Activated T-helper 2 cell treated with anti-CD3 and anti-CD28 coated beads, Interferon-gamma antibody, Interleukin-2, Interleukin-4, amounts not matched to agents 10 μg/mL and 5 μg/mL and 100 μg/mL, durations not matched to agents 14 hours and 24 hours and 36 hours (primary cell): ENCODE measurements around the gene ABCC5. TPM values are rescaled to one million over a fixed set of nuclear protein-coding genes. Genes with fewer than 3 reads are reported as not detected.

Experiments used
- DNase-seq: peaks from one replicate; pipeline ENCODE4 v3.0.0; 2021; ENCODE audit warnings: low spot score
- H3K27ac Mint-ChIP-seq: one replicate; pipeline ENCODE4 v1.8.0; 2021; ENCODE audit warnings: mixed read lengths
- H3K27me3 Mint-ChIP-seq: one replicate; pipeline ENCODE4 v1.8.0; 2021; ENCODE audit warnings: low read depth, mixed read lengths
- H3K36me3 Mint-ChIP-seq: one replicate; pipeline ENCODE4 v1.8.0; 2021; ENCODE audit warnings: low read depth, mixed read lengths
- H3K4me1 Mint-ChIP-seq: one replicate; pipeline ENCODE4 v1.8.0; 2021; ENCODE audit warnings: low read depth, mixed read lengths
- H3K4me3 Mint-ChIP-seq: one replicate; pipeline ENCODE4 v1.8.0; 2021; ENCODE audit warnings: low read depth, mild to moderate bottlenecking, moderate library complexity, mixed read lengths
- H3K9me3 Mint-ChIP-seq: one replicate; pipeline ENCODE4 v1.8.0; 2021; ENCODE audit warnings: mixed read lengths
- intact Hi-C: fragments of 100-400 bp; cut with micrococcal nuclease; formaldehyde crosslinking; loops from one replicate; pipeline ENCODE4 v1.15.1; 2023
- total RNA-seq: library from RNA; stranded (reverse); gene quantifications from 2 replicates; pipeline ENCODE4 v1.2.3, GENCODE V29; 2022

ABCC5 gene
- total RNA-seq, 1 donor from 2014 or later, result 20.6 TPM

DNA sequence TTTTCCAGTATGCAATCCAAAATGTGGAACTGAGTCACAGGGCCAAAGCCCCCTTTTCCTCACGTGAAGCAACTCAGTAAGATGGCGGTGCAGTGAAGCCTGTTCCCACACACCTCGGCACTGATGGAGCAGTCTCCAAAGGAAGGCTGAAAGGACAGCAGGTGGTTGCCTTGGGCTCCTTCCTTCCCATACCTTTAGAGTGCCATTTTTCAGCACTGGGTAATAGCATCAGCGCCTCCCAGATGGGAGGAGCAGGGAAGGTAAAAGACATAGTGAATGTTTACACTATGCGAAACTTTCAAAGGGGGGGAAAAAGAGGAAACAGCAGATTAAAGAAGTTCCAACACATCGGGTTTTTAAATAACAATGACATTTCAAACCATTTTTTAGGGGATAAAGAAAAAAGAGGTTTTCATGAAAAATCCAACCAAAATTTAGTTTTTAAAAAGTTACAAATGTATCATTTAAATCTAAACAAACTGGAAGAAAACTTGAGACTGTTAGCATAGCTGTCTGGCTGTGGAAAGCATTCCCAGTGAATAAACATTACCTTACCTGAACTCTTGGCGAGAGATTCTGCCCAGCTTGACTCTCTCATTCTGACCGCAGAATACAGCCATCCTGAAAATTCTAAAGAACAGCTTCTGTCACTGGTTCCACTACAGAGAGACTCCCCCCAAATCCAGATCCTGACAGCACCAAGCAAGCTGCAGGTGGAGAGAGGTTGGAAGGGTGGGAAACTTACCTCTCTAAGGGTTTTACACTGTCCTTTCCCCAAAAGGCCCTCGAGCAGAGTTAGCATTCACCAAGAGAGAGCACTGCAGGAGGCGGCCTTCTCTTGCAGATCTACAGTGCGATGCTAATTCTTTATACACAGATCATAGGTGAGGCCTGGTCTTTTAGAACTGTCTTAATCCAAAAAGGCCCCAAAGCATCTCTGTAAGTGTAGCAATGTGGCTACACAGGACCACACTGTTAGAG is 32.6 kb downstream of the ABCC5 start:
- no peak for DNase-seq
- Mint-ChIP-seq H3K36me3 (peaks cover 10% of the 10 kb centered on the region), H3K27me3 (no peaks in the 10 kb centered on the region), H3K9me3 (no peaks in the 10 kb centered on the region), H3K27ac (no peak overlapping the region), H3K4me1 (peaks cover 15% of the 10 kb centered on the region), H3K4me3 (no peak overlapping the region)
- intact Hi-C loops, result no loop called here

DNA sequence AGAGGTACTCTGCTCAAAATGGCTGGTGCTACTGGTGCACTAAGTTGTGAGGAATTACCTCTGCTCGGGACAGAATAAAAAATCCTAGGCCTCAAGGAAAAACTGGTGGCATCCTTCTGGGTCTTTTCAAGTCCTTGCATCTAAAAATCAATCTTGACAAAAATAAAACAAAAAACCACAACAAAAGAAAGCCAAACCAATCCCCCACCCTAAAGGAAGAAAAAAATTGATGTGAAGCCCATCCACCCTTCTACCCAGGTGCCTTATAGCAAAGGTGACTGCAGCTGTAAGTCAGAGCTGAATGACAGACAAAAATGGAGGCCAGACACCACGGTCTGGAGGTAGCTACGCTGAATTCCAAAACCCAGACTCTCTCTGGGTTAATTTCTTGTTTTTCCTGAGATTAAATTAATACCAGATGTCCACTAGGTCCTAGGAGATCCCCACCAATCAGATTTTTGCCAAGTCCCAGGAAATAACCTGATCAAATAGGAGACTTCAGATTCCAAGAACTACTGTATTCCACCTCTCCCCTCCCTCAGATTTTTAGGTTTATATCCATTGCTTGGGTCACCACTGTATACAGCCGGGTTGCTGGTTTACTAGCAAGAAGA is 33.5 kb downstream of the ABCC5 start:
- Mint-ChIP-seq H3K4me1 (peaks cover 15% of the 10 kb centered on the region), H3K27ac (no peak overlapping the region), H3K4me3 (no peak overlapping the region), H3K36me3 (peaks cover 10% of the 10 kb centered on the region), H3K27me3 (no peaks in the 10 kb centered on the region), H3K9me3 (no peaks in the 10 kb centered on the region)
- intact Hi-C loops, result no loop called here
- no peak for DNase-seq

DNA sequence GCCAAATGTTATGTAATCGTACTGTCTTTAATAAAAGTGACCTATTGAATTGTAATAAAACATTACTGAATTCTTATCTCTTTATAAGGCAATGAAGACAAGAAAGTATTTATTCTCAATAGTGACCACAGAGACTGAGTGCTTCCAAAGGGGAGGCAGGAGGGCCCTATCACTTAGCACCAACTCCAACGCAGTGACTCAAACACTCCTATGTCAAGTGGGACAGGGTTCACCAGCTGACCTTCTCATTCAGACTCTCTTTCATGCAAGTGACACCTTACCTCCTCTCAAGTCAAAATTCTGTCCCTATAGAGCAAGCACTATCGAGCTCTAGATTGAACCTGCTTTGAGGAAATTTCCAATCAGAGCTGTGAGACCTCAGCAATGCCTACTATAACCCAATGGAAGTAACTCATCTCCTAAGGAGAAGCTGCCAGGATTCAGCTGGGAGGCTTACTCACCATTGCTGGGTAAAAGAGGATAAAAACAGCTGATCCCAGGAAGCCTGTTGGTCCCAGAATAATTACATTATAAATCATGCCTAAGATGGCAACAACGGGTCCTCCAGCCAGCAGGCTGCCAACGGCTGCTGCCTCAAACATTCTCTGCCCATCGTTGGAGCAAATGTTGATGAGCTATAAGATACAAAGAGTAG is 35.6 kb downstream of the ABCC5 start:
- H3K9me3 Mint-ChIP-seq, result no peaks in the 10 kb centered on the region
- intact Hi-C loops, result no loop called here
- peaks cover 4% of the 10 kb centered on the region for H3K4me1 Mint-ChIP-seq
- H3K36me3 Mint-ChIP-seq, result peaks cover 3% of the 10 kb centered on the region
- DNase-seq, result no peak
- H3K27ac Mint-ChIP-seq, result no peak overlapping the region
- H3K4me3 Mint-ChIP-seq, result no peak overlapping the region
- H3K27me3 Mint-ChIP-seq, result no peaks in the 10 kb centered on the region

DNA sequence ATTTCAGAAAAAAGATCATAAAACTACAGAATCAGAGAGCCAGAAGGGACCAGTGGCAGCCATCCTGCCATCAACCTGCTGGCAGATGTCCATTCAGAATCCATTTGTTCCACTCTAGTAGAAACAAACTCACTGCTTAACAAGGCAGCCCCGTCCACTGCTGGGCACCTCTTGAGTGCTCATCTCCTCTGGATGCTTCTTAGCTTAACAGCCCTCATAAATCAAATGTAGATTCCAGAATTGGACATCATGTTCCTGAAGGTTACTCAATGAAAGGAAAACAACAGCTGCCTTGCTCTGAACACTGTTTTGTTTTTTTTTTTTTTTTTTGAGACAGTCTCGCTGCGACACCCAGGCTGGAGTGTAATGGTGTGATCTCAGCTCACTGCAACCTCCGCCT is 37.3 kb downstream of the ABCC5 start:
- Mint-ChIP-seq H3K27me3 (no peaks in the 10 kb centered on the region), H3K27ac (no peak overlapping the region), H3K4me3 (no peak overlapping the region), H3K9me3 (no peaks in the 10 kb centered on the region), H3K36me3 (peaks cover 3% of the 10 kb centered on the region), H3K4me1 (peaks cover 4% of the 10 kb centered on the region)
- intact Hi-C loops, result no loop called here
- no peak for DNase-seq

DNA sequence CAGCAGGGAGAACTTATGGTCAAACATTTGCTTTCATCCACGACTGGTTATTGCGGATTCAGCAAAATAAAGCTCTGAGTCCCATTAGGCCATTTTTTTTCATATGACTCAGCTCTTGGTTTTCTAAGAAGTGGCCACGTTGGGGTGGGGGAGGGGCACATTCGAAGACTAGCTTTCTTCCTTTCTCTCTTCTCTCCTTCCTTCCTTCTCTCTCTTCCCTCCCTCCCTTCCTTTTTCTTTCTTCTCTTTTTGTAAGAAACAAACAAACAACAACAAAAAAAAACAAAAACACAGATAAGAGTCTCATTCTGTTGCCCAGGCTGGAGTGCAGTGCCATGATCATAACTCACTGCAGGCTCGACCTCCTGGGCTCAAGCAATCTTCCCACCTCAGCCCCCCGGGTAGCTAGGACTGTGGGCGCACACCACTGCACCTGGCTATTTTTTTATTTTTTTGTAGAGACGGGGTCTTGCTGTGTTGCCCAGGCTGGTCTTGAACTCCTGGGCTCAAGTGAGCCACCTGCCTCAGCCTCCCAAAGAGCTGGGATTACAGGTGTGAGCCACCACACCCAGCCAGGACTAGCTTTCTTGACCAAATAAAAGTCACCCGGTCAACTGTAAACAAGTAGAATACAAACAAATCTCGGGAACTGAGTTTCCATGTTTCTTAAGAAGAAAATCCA is 41.6 kb downstream of the ABCC5 start:
- intact Hi-C loops, result no loop called here
- Mint-ChIP-seq H3K9me3 (no peaks in the 10 kb centered on the region), H3K27ac (no peak overlapping the region)

DNA sequence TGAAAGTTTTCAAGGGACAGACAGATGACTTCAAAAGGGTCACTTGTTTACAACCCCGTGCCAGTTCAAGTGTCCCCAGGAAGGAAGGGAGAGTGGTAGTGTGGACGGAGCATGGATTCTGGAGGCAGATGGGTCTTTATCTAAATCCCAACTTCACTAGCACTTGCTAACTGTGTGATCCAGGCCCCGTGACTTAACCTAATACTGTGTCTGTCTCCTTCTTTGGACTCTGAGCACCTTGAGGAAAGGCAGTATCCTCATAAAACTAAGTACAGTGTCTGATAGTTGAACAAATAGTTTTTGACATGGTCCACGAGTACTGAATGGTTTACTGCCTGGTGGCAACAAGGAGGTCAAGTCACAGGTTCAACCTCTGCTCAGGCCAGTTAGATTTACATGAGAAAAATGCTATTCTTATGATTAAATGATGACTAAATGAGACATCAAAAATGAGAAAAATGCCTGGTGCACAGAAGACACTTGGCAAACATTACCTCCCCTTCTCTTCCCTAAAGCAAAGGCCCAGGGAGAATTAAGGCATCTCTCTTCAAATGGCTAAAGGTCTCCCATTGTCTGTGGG is 48.9 kb downstream of the ABCC5 start:
- Mint-ChIP-seq H3K9me3 (no peaks in the 10 kb centered on the region), H3K4me1 (no peaks in the 10 kb centered on the region), H3K27ac (no peak overlapping the region), H3K4me3 (no peak overlapping the region), H3K36me3 (no peaks in the 10 kb centered on the region), H3K27me3 (no peaks in the 10 kb centered on the region)
- DNase-seq, result no peak
- intact Hi-C loops, result no loop called here

More for the DNA sequence above, 41.6 kb downstream of the ABCC5 start:
- no peak for DNase-seq
- Mint-ChIP-seq H3K36me3 (peaks cover 3% of the 10 kb centered on the region), H3K4me1 (peaks cover 4% of the 10 kb centered on the region), H3K27me3 (no peaks in the 10 kb centered on the region), H3K4me3 (no peak overlapping the region)

DNA sequence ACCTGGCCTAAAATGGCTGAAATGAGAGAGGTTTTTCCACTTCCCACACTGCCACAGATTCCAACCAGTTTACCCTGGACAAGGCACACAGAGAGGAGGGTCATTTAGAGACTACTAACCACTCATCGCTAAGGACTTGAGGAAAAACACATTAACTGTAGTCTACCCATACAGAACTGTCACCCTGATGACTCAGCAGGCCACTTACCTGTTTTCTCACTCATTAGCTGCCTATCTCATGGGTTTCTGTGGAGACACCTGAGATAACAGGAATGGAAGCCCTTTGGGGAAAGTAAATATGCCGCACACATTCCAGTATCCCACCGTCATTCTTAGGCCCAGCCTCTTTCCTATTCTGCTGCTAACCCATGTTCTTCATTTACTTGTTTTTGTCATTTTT is 50.0 kb downstream of the ABCC5 start:
- DNase-seq, result no peak
- Mint-ChIP-seq H3K27ac (no peak overlapping the region), H3K9me3 (no peaks in the 10 kb centered on the region), H3K4me3 (no peak overlapping the region), H3K27me3 (no peaks in the 10 kb centered on the region), H3K36me3 (no peaks in the 10 kb centered on the region), H3K4me1 (no peaks in the 10 kb centered on the region)
- intact Hi-C loops, result no loop called here

DNA sequence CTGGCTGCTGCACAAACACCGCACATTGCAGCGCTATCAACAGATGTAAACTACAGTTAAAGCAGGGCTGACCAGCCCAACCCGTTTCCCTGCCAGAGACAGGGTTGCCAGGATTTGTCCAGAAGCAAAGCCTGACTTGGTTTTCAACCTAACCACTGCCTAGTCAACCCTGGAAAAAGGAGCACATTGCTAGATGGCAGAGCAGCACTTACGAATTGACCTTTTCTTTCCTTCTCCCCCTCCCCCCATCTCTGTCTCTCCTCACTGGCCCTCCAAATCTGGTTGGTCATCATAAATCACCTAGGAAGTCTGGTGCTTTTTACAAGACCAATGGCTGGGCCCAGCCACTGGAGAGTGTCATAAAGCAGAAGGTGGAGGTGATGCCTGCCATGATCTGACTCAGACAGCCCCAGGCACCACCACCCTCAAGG is 51.3 kb downstream of the ABCC5 start:
- H3K4me3 Mint-ChIP-seq, result no peak overlapping the region
- H3K27me3 Mint-ChIP-seq, result no peaks in the 10 kb centered on the region
- intact Hi-C loops, result no loop called here
- H3K4me1 Mint-ChIP-seq, result no peaks in the 10 kb centered on the region
- no peak for DNase-seq
- H3K36me3 Mint-ChIP-seq, result no peaks in the 10 kb centered on the region
- H3K27ac Mint-ChIP-seq, result no peak overlapping the region
- no peaks in the 10 kb centered on the region for H3K9me3 Mint-ChIP-seq

DNA sequence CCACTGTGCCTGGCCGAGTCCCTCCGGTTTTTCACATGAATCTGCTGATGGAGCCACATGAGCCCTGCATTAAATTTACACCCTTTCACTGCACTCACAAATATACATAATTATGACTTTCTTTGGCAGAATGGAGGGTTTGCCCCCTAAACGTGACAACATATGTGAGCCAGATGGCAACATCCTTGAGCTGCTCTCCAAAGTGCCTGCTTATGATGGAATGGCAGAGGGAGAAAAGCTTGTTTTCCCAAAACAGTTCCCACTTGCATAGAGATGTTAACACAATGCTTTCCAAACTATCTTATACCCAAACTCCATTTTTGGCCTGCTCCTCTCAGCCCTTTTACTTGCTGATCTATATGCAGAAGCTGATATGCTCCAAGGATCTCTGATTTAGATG is 54.9 kb downstream of the ABCC5 start:
- H3K9me3 Mint-ChIP-seq, result no peaks in the 10 kb centered on the region
- H3K4me1 Mint-ChIP-seq, result no peaks in the 10 kb centered on the region
- intact Hi-C loops, result no loop called here
- H3K27me3 Mint-ChIP-seq, result no peaks in the 10 kb centered on the region
- DNase-seq, result no peak
- H3K36me3 Mint-ChIP-seq, result no peaks in the 10 kb centered on the region
- no peak overlapping the region for H3K27ac Mint-ChIP-seq
- no peak overlapping the region for H3K4me3 Mint-ChIP-seq

DNA sequence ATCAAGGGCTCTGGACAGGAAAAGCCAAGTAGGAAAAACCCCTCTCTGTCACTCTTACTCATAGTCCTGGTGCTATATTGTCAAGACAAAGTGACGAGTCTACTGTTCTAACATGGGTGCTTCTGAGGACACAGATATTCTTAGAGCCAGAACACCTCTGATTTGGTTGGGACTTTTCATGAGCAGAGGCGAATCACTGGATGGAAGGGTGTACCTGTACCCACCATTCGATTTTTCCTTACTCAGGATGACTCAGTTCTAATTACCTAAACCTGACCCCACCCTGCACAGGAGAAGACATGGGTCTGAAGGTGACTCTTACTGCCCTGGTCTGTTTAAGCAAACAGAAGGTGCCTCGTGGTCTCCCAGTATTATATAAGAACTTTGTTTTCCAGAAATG is 58.5 kb downstream of the ABCC5 start:
- H3K4me1 Mint-ChIP-seq, result no peaks in the 10 kb centered on the region
- no peak for DNase-seq
- H3K27ac Mint-ChIP-seq, result no peak overlapping the region
- H3K27me3 Mint-ChIP-seq, result no peaks in the 10 kb centered on the region
- peaks cover 5% of the 10 kb centered on the region for H3K36me3 Mint-ChIP-seq
- no peak overlapping the region for H3K4me3 Mint-ChIP-seq
- no peaks in the 10 kb centered on the region for H3K9me3 Mint-ChIP-seq
- intact Hi-C loops, result no loop called here

DNA sequence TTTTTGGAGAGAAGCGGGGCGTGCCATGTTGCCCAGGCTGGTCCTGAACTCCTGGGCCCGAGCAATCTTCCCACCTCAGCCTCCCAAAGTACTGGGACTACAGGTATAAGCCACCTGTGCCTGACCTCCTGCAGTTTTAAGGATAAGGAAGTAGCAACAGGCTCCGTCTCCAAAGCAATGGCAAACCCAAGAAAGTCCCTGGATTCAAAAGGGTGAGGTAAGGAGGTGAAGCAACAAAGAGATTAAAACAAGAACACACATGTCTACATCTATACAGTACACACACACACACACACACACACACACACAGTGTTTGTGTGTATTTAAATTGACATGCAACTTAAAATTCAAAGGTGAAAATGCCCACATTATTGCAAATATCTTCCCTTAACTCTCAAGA is 58.9 kb downstream of the ABCC5 start:
- Mint-ChIP-seq H3K36me3 (peaks cover 5% of the 10 kb centered on the region), H3K27ac (no peak overlapping the region), H3K4me1 (no peaks in the 10 kb centered on the region), H3K27me3 (no peaks in the 10 kb centered on the region), H3K4me3 (no peak overlapping the region), H3K9me3 (no peaks in the 10 kb centered on the region)
- intact Hi-C loops, result no loop called here
- DNase-seq, result no peak

DNA sequence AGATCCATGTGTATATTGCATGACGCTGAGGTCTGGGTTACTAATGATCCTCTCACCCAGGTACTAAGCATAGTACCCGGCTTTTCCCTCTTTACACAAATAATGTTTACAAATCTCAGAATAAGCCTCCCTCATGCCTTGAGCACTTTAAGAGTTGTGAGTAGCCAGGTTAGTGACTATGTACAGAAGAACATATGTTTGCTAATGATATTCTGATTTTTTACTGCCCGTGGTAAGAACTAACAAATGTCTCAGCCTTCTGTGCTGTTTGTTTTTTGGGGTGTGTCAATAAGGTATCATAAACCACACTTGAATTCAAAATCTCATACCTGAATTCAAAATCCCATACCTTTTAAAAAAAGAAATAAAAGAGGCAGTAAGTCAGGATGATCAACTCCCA is 59.5 kb downstream of the ABCC5 start:
- no peak for DNase-seq
- no peaks in the 10 kb centered on the region for H3K9me3 Mint-ChIP-seq
- H3K27me3 Mint-ChIP-seq, result no peaks in the 10 kb centered on the region
- H3K4me1 Mint-ChIP-seq, result no peaks in the 10 kb centered on the region
- intact Hi-C loops, result no loop called here
- no peak overlapping the region for H3K27ac Mint-ChIP-seq
- peaks cover 5% of the 10 kb centered on the region for H3K36me3 Mint-ChIP-seq
- H3K4me3 Mint-ChIP-seq, result no peak overlapping the region
